Thyroid gland (tissue), 4 donors: ENCODE results near the gene TSPAN9.

ENCODE experiments used
- POLR2A ChIP-seq, 2 donors: fragments of 450-650 bp; IDR thresholded peaks; one replicate each; pipeline ENCODE4 v1.6.1; 2017; ENCODE audit warnings: antibody characterized with exemption in 2 of 2, mild to moderate bottlenecking in 2 of 2, moderate library complexity in 1 of 2
- TF ChIP-seq, protein P1 (sequence below), 6 experiments: fragments of 200-600 bp in 3 of 6; fragments of 450-650 bp in 3 of 6; sonication (generic) in 3 of 6; IDR thresholded peaks; one replicate each; pipeline ENCODE4 v1.5.1; 2016 to 2019; ENCODE audit warnings: antibody characterized with exemption in 6 of 6, mild to moderate bottlenecking in 2 of 6, inconsistent platforms in 1 of 6, moderate library complexity in 1 of 6

DNA sequence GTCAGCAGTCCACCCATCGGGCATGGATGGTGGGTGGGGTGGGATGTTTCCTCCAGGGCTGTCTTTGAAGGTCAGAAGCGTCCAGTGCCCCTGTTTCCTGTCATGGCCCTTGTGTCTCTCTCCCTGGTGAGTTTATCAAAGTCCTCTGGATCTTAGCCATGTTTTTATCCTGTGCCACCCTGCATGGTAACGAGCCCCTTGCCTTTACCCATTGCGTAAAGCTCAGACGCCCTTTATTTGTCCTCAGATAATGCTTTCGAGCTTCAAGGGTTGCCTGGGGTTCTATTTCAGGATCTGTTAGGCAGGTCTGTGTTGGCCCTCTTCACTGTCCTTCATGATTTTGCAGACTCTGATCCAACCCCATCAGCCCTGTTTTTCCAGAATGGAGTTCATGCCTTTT, 172.9 kb downstream of the TSPAN9 start:
- TF ChIP-seq, protein P1, sequence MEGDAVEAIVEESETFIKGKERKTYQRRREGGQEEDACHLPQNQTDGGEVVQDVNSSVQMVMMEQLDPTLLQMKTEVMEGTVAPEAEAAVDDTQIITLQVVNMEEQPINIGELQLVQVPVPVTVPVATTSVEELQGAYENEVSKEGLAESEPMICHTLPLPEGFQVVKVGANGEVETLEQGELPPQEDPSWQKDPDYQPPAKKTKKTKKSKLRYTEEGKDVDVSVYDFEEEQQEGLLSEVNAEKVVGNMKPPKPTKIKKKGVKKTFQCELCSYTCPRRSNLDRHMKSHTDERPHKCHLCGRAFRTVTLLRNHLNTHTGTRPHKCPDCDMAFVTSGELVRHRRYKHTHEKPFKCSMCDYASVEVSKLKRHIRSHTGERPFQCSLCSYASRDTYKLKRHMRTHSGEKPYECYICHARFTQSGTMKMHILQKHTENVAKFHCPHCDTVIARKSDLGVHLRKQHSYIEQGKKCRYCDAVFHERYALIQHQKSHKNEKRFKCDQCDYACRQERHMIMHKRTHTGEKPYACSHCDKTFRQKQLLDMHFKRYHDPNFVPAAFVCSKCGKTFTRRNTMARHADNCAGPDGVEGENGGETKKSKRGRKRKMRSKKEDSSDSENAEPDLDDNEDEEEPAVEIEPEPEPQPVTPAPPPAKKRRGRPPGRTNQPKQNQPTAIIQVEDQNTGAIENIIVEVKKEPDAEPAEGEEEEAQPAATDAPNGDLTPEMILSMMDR (IDR thresholded peaks at IDR 0.05) = no peak
- no peak for TF ChIP-seq POLR2A (IDR thresholded peaks at IDR 0.05)
